ENCODE data around the gene C5orf46. TPM values are rescaled to one million over a fixed set of nuclear protein-coding genes. Genes with fewer than 3 reads are reported as not detected.
"Not testable (repeated sequence)": the region's sequence is repeated elsewhere in the genome, so short reads cannot be mapped to it uniquely, and the experiment has no call there.

Gene C5orf46
- polyA plus RNA-seq (2013, experiment 1 of 2; ENCODE audit: insufficient read length) = 7.0 TPM
- polyA plus RNA-seq (2013, experiment 2 of 2; ENCODE audit: insufficient read length) = 13.9 TPM

- peak; percentile 65 for DNase-seq
Measured at GRCh38 chr5:147906326-147907095, at the start of gene C5orf46. TSS of gene C5orf46 (minus strand) at chr5:147906538. CDS start at chr5:147906501, 37 bp downstream.

DNA sequence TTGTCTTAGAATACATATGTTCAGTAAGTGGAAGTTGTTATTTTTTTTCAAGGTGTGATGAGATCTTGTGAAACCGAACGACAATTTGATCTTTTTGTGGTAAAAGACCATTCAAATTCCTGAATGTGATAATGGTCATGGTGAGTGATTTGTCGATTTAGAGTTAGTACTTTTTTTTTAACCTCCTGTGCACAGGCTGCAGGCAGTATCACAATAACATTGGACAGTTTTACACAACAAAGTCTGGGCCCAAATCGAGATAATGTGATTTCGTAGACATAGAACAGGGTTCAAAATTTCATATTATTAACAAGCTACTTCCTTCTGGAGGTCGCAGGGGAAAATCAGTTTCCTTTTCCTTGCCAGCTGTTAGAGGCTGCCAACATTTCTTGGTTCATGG is 48.6 kb upstream of the C5orf46 start:
- no peak for DNase-seq

DNA sequence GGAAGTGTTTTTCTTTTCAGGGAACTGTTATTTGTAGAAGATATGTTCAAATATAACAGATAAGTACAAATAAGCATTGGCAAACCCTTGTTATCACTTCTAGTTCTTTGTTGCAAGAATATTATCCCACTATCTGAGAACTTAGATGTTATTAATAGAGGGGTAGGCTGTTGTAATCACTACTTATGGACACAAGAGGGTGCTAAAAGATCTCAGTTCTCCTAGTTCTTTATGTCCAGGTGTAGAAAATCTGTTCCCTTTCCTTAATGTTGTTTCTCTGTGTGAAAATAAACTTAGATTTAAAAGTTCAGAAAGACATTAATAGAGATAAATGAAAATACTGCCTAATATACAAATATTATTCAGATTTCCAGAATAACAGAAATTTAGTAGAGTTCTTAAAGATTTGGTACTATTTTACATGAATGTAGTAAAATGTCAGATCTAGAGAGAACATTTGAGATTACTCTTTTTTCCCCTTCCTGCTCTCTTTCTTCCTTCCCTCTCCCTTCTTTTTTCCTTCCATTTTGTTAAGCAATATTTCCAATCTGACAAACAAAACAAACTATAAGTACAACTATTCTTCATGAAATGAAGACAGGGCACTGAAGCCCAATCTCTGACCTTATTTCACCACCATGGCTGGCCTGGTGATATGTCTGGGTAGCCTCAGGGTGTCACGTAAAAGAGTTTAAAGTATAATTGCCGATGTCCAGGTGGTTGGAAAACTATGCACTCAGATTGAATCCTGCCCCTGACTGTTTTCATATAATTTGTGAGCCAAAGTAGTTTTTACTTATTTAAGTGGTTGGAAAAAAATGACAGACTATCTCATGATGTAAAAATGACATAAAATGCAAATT is 43.6 kb upstream of the C5orf46 start:
- peak; percentile 27 for DNase-seq

DNA sequence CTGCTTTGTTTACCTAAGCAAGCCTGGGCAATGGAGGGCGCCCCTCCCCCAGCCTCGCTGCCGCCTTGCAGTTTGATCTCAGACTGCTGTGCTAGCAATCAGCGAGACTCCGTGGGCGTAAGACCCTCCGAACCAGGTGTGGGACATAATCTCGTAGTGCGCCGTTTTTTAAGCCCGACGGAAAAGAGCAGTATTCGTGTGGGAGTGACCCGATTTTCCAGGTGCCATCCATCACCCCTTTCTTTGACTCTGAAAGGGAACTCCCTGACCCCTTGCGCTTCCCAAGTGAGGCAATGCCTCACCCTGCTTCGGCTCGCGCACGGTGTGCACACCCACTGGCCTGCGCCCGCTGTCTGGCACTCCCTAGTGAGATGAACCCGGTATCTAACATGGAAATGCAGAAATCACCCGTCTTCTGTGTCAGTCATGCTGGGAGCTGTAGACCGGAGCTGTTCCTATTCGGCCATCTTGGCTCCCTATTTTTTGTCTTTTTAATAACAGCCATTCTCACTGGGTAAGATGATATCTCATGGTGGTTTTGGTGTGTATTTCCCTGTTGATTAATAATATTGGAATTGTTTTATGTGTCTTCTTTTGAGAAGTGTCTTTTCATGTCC is 40.4 kb upstream of the C5orf46 start:
- not testable (repeated sequence) for DNase-seq

DNA sequence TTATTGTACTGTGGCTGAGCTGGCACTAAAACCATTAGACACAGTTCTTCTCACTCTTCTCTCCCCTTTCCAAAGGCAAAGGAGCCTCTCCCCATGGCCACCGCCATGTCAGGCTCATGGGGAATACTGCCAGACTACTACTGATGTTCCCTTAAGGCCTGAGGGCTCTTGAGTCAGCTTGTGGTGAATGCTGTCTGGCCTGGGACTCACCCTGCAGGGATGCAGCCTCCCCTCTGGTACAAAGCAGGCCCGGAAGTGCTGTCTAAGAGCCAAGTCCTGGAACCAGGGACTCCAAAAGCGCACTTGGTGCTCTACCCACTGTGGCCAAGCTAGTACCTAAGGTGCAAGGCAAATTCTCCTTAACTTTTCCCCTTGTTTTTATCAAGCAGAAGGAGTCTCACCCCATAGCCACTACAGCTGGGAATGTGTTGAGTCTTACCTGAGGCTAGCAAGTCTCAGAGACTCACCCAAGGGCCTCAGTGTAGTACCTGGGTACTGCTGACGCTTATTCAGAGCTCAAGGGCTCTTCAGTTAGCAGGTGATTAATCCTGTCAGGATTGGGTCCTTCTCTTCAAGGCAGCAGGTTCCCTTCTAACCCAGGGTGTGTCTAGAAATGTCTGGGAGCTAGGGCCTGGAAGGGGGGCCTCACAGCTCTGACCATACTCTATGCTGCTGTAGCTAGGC is 33.2 kb upstream of the C5orf46 start:
- DNase-seq = no peak

GRCh38 chr5:147935032-147935431 is 28.7 kb upstream of the C5orf46 start:
- peak; percentile 52 for DNase-seq

DNA sequence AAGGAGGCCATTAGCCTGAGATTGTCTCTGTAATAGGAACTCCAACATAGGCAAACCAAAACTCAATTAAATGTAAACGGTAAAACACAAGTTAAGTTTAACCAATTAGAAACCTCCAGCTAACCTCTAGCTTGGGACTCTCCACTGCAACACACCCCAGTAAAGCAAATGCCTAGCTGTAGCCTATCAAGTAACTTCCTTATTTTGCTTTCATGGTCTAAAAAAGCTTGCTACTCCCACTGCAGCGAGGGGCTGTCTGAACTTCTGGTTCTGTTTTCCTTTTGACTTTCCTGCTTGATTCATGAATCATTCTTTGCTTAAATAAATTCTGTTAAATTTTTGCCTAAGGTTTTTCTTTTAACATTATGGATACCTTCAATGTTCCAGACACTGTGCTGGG is 24.4 kb upstream of the C5orf46 start:
- DNase-seq = no peak

DNA sequence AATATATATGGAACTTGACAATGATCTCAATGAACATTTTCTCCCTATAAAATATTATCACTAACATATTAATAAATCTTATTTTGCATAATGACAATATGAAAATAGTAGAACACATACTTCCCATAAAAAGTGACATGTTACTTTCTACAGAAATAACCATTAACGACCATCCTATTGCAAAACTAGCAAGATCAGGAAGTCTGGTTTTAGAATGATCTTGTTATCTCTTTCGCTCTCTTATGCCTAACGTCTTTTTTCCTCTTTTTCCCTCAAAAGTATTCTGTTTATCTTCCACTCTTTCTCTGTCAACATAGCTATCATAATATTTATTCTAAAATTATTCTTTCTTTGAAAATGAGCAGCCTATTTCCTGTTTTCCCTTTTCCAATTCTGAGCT is 21.6 kb upstream of the C5orf46 start:
- no peak for DNase-seq

DNA sequence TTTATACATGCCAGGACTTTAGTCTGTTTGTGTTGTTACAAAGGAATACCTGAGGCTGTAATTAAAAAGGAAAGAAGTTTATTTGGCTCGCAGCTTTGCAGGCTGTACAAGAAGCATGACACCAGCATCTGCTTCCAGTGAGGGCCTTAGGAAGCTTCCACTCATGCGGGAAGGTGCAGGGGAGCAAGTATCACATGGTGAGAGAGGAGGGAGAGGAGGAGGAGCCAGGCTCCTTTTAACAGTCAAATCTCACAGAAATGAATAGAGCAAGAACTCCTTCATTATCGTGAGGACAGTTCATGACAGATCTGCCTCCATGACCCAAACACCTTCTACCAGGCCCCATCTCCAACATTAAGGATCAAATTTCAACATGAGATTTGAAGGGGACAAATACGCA is 18.7 kb upstream of the C5orf46 start:
- DNase-seq = no peak

GRCh38 chr5:147921136-147921535 is 14.8 kb upstream of the C5orf46 start:
- no peak for DNase-seq

- DNase-seq = no peak
Measured at GRCh38 chr5:147920420-147921030, 14.2 kb upstream of the C5orf46 start.

GRCh38 chr5:147918899-147919298 is 12.6 kb upstream of the C5orf46 start:
- DNase-seq = no peak

GRCh38 chr5:147918101-147918685 is 11.9 kb upstream of the C5orf46 start:
- peak; percentile 20 for DNase-seq

- DNase-seq = peak; percentile 14
Measured at GRCh38 chr5:147913786-147914185, 7.4 kb upstream of the C5orf46 start.

DNA sequence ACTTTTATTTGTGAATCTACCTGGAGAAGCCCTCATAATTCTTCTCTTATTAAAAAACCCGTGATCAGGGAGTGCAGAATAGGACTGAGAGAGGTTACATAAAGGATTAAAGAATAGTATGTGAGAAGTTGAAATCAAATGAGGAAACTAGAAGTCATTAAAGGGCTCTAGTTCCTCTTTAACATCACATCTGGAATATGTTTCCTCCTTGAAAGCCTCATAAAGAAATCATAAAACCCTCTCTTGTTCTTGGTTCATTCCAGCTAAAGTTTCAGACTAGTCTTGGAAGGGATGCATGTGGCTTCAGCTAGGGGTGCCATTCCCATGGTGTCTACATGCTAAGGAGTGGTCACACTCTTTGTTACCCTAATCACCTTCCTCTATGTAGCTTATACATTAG is 5.7 kb upstream of the C5orf46 start:
- DNase-seq = no peak

GRCh38 chr5:147911427-147911826 is 5.1 kb upstream of the C5orf46 start:
- no peak for DNase-seq

DNA sequence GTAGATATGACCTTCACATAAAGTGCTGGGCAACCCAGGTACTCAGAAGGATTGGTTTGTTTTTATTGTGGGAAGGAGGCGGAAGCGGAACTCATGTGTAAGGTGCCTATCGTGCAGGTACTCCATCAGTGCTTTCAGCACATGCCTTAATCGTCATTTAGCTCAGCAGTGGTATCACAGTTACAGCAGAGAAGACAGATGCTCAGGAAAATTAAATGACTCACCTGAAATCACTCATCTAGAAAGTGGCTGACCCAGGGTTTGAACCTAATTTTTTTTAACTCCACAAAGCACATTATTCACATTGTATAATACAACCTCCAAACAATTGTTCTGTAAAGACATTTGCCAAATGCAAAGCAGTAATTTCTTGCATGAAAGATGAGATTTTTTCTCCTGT is 2.2 kb downstream of the C5orf46 start:
- no peak for DNase-seq

DNA sequence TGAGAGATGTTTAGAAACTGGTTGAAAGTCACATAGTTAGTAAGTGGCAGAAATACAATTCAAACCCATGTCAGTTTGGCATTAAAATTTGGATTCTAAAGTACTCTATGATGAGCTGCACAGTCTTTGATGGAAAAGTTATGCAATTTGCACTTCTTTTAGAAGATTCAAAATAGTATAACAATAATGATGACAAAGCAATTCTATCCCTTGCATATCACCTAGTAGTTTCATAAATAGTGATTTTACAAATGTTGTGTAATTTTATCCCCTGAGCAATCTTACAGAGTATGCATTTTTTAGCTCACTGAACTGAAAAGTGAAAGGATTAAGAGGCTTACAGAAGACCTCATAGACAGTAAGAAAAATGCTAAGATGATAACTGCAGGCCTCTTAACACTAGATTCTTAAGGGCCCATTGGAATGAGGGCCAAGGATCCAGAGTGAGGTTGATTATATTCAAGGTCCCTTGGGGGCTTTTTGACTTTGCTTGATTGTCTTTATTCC is 3.7 kb downstream of the C5orf46 start:
- no peak for DNase-seq

DNA sequence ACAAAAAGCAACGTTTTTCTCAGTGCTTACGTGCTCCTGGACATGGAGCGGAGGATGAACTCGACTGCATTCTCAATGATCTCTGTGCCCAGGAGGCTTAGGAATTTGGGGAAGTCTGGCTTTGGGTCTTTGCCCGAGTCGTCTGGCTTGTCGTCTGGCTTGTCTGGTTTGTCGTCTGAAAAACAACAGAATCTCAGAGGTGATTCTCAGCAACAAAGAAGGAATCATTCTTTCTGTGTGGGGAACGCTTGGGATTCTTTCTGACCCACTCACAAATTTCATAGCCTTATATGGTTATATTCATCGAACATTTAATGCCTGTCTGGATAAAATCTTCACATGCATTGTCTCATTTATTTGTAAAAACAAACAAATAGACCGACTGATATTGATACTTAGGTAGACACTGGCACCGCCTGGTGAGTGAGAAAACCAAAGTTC is 4.7 kb downstream of the C5orf46 start:
- peak; percentile 86 for DNase-seq

DNA sequence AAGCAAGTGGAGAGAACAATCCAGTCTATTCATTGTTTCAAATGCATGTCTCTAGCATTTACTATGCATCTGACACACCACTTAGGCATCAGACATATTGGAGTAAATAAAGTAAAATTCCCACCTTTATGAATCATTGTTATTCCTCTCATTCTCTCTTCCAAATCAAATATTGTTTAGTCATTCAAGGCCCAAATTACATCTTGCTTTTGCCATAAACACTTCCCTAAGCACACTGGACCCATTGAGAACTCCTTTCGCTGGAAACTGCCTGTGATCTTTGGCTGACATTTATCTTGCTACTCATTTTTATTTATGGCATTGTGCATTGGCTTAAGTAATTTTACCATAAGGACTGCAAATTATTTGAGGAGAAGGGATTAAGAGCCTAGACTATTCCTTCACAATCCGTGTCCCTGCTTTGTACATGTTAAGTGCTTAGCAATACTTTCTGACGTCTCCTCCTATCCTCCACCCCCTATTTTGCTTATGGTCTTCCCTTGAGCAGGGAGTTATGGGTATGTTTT is 7.4 kb downstream of the C5orf46 start:
- peak; percentile 28 for DNase-seq

DNA sequence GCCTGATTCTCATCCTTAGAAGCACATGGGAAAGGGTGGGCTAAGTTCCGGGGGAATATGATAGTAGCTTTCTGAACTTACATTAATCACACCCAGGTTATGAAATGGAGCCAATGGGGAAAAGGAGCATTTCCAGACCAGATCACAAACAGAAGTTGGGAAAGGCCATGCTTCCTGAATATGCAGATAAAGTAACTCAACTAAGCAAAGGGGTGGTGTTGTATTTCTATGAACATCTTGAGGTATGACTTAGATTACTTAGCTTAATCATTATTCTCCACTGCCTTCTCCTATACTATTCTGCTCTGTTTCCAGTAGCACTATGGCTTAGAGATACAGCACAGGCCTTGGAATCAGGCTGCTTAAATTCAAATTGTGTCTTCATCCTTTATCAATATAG is 10.5 kb downstream of the C5orf46 start:
- DNase-seq = no peak
